ENCODE results near the gene EIF2S3B.

The EIF2S3B gene

GRCh38 chr12:10553148-10553547 is 47.5 kb downstream of the EIF2S3B start:
- no peak for FAIRE-seq
- DNase-seq (ENCODE audit: insufficient read length, low spot score) = no peak

DNA sequence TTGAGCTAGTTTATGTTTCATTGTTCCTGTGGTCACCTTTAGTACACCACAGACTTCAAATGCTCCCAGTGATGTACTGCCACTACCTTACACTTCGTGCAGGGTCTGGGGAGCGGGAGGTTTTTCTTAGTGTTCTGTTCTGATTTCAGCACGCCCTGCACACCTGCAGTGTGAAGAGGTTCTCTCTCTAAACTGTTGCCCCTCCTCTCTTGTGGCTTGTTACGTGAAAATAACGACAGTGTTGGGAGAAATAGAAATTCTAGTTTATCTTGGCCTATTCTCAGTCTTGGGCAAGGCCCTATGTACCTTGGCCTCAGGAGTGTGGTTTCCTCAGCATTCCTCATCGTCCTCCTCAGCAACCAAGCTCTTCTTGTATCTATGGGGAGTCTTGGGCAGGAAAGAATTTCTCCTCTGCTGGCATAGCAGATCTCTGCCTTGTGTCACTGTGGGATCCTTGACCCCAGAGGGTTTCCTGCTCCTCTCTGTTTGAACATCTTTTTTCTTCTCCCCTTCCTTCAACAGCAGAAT is 48.6 kb downstream of the EIF2S3B start:
- no peak for FAIRE-seq
- no peak for DNase-seq (ENCODE audit: insufficient read length, low spot score)

- DNase-seq (ENCODE audit: insufficient read length, low spot score) = no peak
- peak; percentile 26 for FAIRE-seq
These were observed 49.2 kb downstream of the EIF2S3B start for GRCh38 chr12:10554756-10555481.

DNA sequence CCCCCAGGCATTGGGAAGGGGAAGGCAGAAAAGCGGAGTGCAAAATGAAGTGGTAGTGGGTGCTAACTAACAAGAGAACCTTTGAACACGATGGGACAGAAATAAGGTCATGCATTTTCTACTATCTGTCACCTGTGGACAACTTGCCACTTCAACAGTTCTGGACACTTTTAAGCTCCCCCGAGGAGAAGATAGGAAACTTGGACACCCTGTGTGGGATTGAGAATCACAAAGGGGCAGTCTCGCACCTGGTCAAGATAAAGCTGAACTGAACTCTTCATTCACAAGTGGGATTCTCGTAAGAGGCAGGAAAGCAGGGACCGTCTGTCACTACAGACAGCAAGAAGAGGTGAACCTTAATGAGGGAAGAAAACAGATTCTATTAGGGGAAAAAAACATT is 51.6 kb downstream of the EIF2S3B start:
- FAIRE-seq (no peak), DNase-seq (ENCODE audit: insufficient read length, low spot score) (no peak)

GRCh38 chr12:10557766-10558165 is 52.1 kb downstream of the EIF2S3B start:
- no peak for DNase-seq (ENCODE audit: insufficient read length, low spot score)

More at GRCh38 chr12:10557766-10558165, 52.1 kb downstream of the EIF2S3B start:
- no peak for FAIRE-seq

All from GM19239 (cell line).